OCI-LY1 (cell line): ENCODE measurements around the gene XRCC2.

ENCODE experiments used
- H2AFZ ChIP-seq: fragments of 200-600 bp; sonication (generic), shearing (Covaris generic); 2 replicates; pipeline ENCODE4 v1.6.0; 2014; ENCODE audit warnings: antibody characterized with exemption, mild to moderate bottlenecking, low read length
- H3F3A ChIP-seq: fragments of 200-600 bp; sonication (generic), shearing (Covaris generic); 2 replicates; pipeline ENCODE4 v1.6.0; 2014; ENCODE audit warnings: mild to moderate bottlenecking, antibody characterized with exemption, low read length, moderate library complexity; ENCODE audit not compliant: insufficient read depth
- H3K27ac ChIP-seq: fragments of 200-600 bp; sonication (generic); 2 replicates; pipeline ENCODE4 v1.5.1; 2014; ENCODE audit warnings: low read length, mixed run types, mild to moderate bottlenecking, low read depth; ENCODE audit not compliant: poor library complexity, severe bottlenecking
- H3K27me3 ChIP-seq: fragments of 200-600 bp; sonication (generic); 2 replicates; pipeline ENCODE4 v1.6.0; 2014; ENCODE audit warnings: antibody characterized with exemption, mild to moderate bottlenecking, low read length, moderate library complexity; ENCODE audit not compliant: insufficient read depth
- H3K36me3 ChIP-seq: fragments of 200-600 bp; sonication (generic); 2 replicates; pipeline ENCODE4 v1.6.1; 2014; ENCODE audit warnings: mild to moderate bottlenecking, antibody characterized with exemption, low read length, moderate library complexity, mixed read lengths; ENCODE audit not compliant: insufficient read depth
- H3K4me1 ChIP-seq: fragments of 200-600 bp; sonication (generic); 2 replicates; pipeline ENCODE4 v1.5.1; 2014; ENCODE audit warnings: mild to moderate bottlenecking, low read length, moderate library complexity; ENCODE audit not compliant: insufficient read depth, severe bottlenecking
- H3K4me2 ChIP-seq: fragments of 200-600 bp; sonication (generic), shearing (Covaris generic); 2 replicates; pipeline ENCODE4 v1.6.1; 2014; ENCODE audit warnings: low read length
- H3K4me3 ChIP-seq: fragments of 200-600 bp; sonication (generic); 2 replicates; pipeline ENCODE4 v1.5.1; 2014; ENCODE audit warnings: low read length, low read depth, mild to moderate bottlenecking, mixed read lengths; ENCODE audit not compliant: poor library complexity, severe bottlenecking
- H3K79me2 ChIP-seq: fragments of 200-600 bp; shearing (Covaris generic); 2 replicates; pipeline ENCODE4 v1.6.1; 2016; ENCODE audit warnings: mixed run types, low read length, mixed read lengths; ENCODE audit not compliant: insufficient read depth
- H3K9ac ChIP-seq: fragments of 200-600 bp; sonication (generic), shearing (Covaris generic); 2 replicates; pipeline ENCODE4 v1.6.1; 2014; ENCODE audit warnings: mild to moderate bottlenecking, low read length, mixed read lengths
- H3K9me2 ChIP-seq: fragments of 200-600 bp; sonication (generic), shearing (Covaris generic); 2 replicates; pipeline ENCODE4 v1.6.1; 2014; ENCODE audit warnings: low read depth, mild to moderate bottlenecking, low read length, mixed read lengths
- H3K9me3 ChIP-seq: fragments of 200-600 bp; shearing (Covaris generic); 2 replicates; pipeline ENCODE4 v1.6.1; 2014; ENCODE audit warnings: low read length, mixed read lengths
- H4K20me1 ChIP-seq: fragments of 200-600 bp; sonication (generic), shearing (Covaris generic); 2 replicates; pipeline ENCODE4 v1.6.0; 2016; ENCODE audit warnings: mild to moderate bottlenecking, low read length; ENCODE audit not compliant: insufficient read depth
- EZH2 ChIP-seq: fragments of 200-600 bp; sonication (generic), shearing (Covaris generic); IDR thresholded peaks from 2 replicates; pipeline ENCODE4 v1.8.0; 2017; ENCODE audit warnings: borderline replicate concordance, mixed run types, mild to moderate bottlenecking, antibody characterized with exemption, low read length, moderate library complexity, mixed read lengths
- TF ChIP-seq, protein P1 (sequence below): fragments of 200-600 bp; sonication (generic), shearing (Covaris generic); IDR thresholded peaks from 2 replicates; pipeline ENCODE4 v1.5.1; 2017; ENCODE audit warnings: mild to moderate bottlenecking, antibody characterized with exemption, low read length, moderate library complexity, mixed read lengths

XRCC2 gene

DNA sequence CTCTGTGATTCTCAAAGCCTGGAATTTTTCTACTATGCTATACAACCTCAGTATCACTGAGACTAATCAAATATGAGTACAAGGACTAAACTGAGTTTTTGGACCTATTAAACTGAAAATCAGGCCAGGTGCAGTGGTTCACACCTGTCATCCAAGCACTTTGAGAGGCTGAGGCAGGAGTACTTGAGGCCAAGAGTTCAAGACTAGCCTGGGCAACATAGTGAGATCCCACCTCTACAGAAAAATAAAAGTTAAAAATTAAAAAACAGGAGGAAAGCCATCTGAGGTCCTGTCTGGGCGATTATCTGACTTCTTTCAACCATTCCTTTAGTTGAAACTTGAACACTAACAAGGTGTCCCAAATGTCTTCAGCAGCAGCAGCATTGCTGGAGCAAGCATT is 7.0 kb downstream of the XRCC2 start:
- Histone ChIP-seq H3K27ac (no peak overlapping the region), H3K9ac (no peak overlapping the region), H3F3A (no peaks in the 10 kb centered on the region), H3K4me1 (peaks cover under 1% of the 10 kb centered on the region), H3K9me3 (no peaks in the 10 kb centered on the region), H4K20me1 (0 out of 2 replicates have a peak, but pooled peaks cover 2% of the 10 kb centered on the region), H3K36me3 (peaks cover 53% of the 10 kb centered on the region), H2AFZ (no peak overlapping the region), H3K79me2 (peaks cover 60% of the 10 kb centered on the region), H3K27me3 (no peaks in the 10 kb centered on the region), H3K4me2 (no peak overlapping the region), H3K4me3 (no peak overlapping the region), H3K9me2 (no peaks in the 10 kb centered on the region)
- TF ChIP-seq, protein P1, sequence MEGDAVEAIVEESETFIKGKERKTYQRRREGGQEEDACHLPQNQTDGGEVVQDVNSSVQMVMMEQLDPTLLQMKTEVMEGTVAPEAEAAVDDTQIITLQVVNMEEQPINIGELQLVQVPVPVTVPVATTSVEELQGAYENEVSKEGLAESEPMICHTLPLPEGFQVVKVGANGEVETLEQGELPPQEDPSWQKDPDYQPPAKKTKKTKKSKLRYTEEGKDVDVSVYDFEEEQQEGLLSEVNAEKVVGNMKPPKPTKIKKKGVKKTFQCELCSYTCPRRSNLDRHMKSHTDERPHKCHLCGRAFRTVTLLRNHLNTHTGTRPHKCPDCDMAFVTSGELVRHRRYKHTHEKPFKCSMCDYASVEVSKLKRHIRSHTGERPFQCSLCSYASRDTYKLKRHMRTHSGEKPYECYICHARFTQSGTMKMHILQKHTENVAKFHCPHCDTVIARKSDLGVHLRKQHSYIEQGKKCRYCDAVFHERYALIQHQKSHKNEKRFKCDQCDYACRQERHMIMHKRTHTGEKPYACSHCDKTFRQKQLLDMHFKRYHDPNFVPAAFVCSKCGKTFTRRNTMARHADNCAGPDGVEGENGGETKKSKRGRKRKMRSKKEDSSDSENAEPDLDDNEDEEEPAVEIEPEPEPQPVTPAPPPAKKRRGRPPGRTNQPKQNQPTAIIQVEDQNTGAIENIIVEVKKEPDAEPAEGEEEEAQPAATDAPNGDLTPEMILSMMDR, result no peak
- TF ChIP-seq EZH2, result no peak

GRCh38 chr7:152667958-152668357 is 8.0 kb downstream of the XRCC2 start:
- H3K27ac ChIP-seq, result no peak overlapping the region
- H3K79me2 ChIP-seq, result peaks cover 54% of the 10 kb centered on the region
- no peaks in the 10 kb centered on the region for H3K9me3 ChIP-seq
- 0 out of 2 replicates have a peak, but pooled peaks cover 2% of the 10 kb centered on the region for H4K20me1 ChIP-seq
- no peak overlapping the region for H3K4me3 ChIP-seq
- H2AFZ ChIP-seq, result no peak overlapping the region
- H3K36me3 ChIP-seq, result peaks cover 52% of the 10 kb centered on the region
- no peaks in the 10 kb centered on the region for H3F3A ChIP-seq
- H3K4me2 ChIP-seq, result no peak overlapping the region
- TF ChIP-seq, protein P1, result no peak
- TF ChIP-seq EZH2, result no peak
- no peak overlapping the region for H3K9ac ChIP-seq
- H3K4me1 ChIP-seq, result no peaks in the 10 kb centered on the region
- H3K27me3 ChIP-seq, result no peaks in the 10 kb centered on the region
- no peaks in the 10 kb centered on the region for H3K9me2 ChIP-seq

- Histone ChIP-seq H4K20me1 (0 out of 2 replicates have a peak, but pooled peaks cover 2% of the 10 kb centered on the region), H3K4me1 (no peaks in the 10 kb centered on the region), H3K4me2 (no peak overlapping the region), H3K9me3 (no peaks in the 10 kb centered on the region), H3K4me3 (no peak overlapping the region), H3K79me2 (peaks cover 35% of the 10 kb centered on the region), H3F3A (no peaks in the 10 kb centered on the region), H2AFZ (no peak overlapping the region), H3K9ac (no peak overlapping the region), H3K27ac (no peak overlapping the region), H3K9me2 (no peaks in the 10 kb centered on the region), H3K36me3 (peaks cover 39% of the 10 kb centered on the region), H3K27me3 (no peaks in the 10 kb centered on the region)
- TF ChIP-seq, protein P1, result no peak
- no peak for TF ChIP-seq EZH2
These were observed 9.9 kb downstream of the XRCC2 start for GRCh38 chr7:152666078-152666477.
